ENCODE data around the gene UBN1. TPM values are rescaled to one million over a fixed set of nuclear protein-coding genes. Genes with fewer than 3 reads are reported as not detected.

Gene UBN1
- total RNA-seq, 1 experiment from 2014 or later: 51.0 TPM

GRCh38 chr16:4898811-4899473 is 51.7 kb downstream of the UBN1 start:
- no peaks in the 10 kb centered on the region for H3K27me3 ChIP-seq (replicated peaks; ENCODE audit: insufficient read depth, low read depth, low read length, poor library complexity)
- ChIA-PET CTCF (no interaction called here), POLR2A (ENCODE audit: low non-redundant PET) (no interaction called here)
- no peaks in the 10 kb centered on the region for H3K36me3 ChIP-seq (ENCODE audit: insufficient read depth, low read length, poor library complexity, severe bottlenecking)
- no peak for DNase-seq (ENCODE audit: low spot score)
- TF ChIP-seq EZH2 (IDR thresholded peaks at IDR 0.05; ENCODE audit: borderline replicate concordance, low read depth, low read length, poor library complexity, severe bottlenecking): no peak
- no peak for TF ChIP-seq CTCF (conservative IDR thresholded peaks at IDR 0.05; ENCODE audit: low read depth, low read length)
- H3K4me3 ChIP-seq (ENCODE audit: low read depth, low read length, poor library complexity, severe bottlenecking): no peak overlapping the region
- H3K9me3 ChIP-seq (ENCODE audit: low read depth, low read length, poor library complexity, severe bottlenecking): no peaks in the 10 kb centered on the region
- no peak overlapping the region for H3K27ac ChIP-seq (ENCODE audit: low read depth, low read length, poor library complexity, severe bottlenecking)
- intact Hi-C loops (cut with micrococcal nuclease; ENCODE audit: unreplicated experiment): no loop called here
- no peaks in the 10 kb centered on the region for H3K4me1 ChIP-seq (ENCODE audit: insufficient read depth, low read length, poor library complexity, severe bottlenecking)
- no TSS peak for BruUV-seq (replicated peaks)

- Histone ChIP-seq H3K36me3 (ENCODE audit: insufficient read depth, low read length, poor library complexity, severe bottlenecking) (no peaks in the 10 kb centered on the region), H3K4me1 (ENCODE audit: insufficient read depth, low read length, poor library complexity, severe bottlenecking) (no peaks in the 10 kb centered on the region), H3K9me3 (ENCODE audit: low read depth, low read length, poor library complexity, severe bottlenecking) (no peaks in the 10 kb centered on the region), H3K27ac (ENCODE audit: low read depth, low read length, poor library complexity, severe bottlenecking) (no peak overlapping the region), H3K27me3 (replicated peaks; ENCODE audit: insufficient read depth, low read depth, low read length, poor library complexity) (no peaks in the 10 kb centered on the region), H3K4me3 (ENCODE audit: low read depth, low read length, poor library complexity, severe bottlenecking) (no peak overlapping the region)
- no peak for DNase-seq (ENCODE audit: low spot score)
- POLR2A ChIA-PET (ENCODE audit: low non-redundant PET): no interaction called here
- CTCF ChIA-PET: no interaction called here
- intact Hi-C loops (cut with micrococcal nuclease; ENCODE audit: unreplicated experiment): no loop called here
- no TSS peak for BruUV-seq (replicated peaks)
- TF ChIP-seq CTCF (conservative IDR thresholded peaks at IDR 0.05; ENCODE audit: low read depth, low read length): no peak
- TF ChIP-seq EZH2 (IDR thresholded peaks at IDR 0.05; ENCODE audit: borderline replicate concordance, low read depth, low read length, poor library complexity, severe bottlenecking): no peak
Measured at GRCh38 chr16:4899474-4899846, 52.2 kb downstream of the UBN1 start.

- Histone ChIP-seq H3K27me3 (replicated peaks; ENCODE audit: insufficient read depth, low read depth, low read length, poor library complexity) (no peaks in the 10 kb centered on the region), H3K4me3 (ENCODE audit: low read depth, low read length, poor library complexity, severe bottlenecking) (no peak overlapping the region), H3K27ac (ENCODE audit: low read depth, low read length, poor library complexity, severe bottlenecking) (no peak overlapping the region), H3K9me3 (ENCODE audit: low read depth, low read length, poor library complexity, severe bottlenecking) (no peaks in the 10 kb centered on the region), H3K36me3 (ENCODE audit: insufficient read depth, low read length, poor library complexity, severe bottlenecking) (no peaks in the 10 kb centered on the region), H3K4me1 (ENCODE audit: insufficient read depth, low read length, poor library complexity, severe bottlenecking) (no peaks in the 10 kb centered on the region)
- intact Hi-C loops (cut with micrococcal nuclease; ENCODE audit: unreplicated experiment): no loop called here
- POLR2A ChIA-PET (ENCODE audit: low non-redundant PET): no interaction called here
- TF ChIP-seq EZH2 (IDR thresholded peaks at IDR 0.05; ENCODE audit: borderline replicate concordance, low read depth, low read length, poor library complexity, severe bottlenecking) (no peak), CTCF (conservative IDR thresholded peaks at IDR 0.05; ENCODE audit: low read depth, low read length) (no peak)
- BruUV-seq (replicated peaks): no TSS peak
- DNase-seq (ENCODE audit: low spot score): no peak
- CTCF ChIA-PET: no interaction called here
Measured at GRCh38 chr16:4900036-4900435, 52.8 kb downstream of the UBN1 start.

All from A673 (cell line).